ENCODE results near the gene BMF.
A peak's percentile ranks its signal among the peaks of the same experiment; 100 is the strongest.
"Not testable (repeated sequence)": the region's sequence is repeated elsewhere in the genome, so short reads cannot be mapped to it uniquely, and the experiment has no call there.

Gene BMF

GRCh38 chr15:40108855-40109735 is at the start of gene BMF:
BMF (minus strand) TSS chr15:40108879; CDS start chr15:40106086, 2,793 bp downstream.
- H3K36me3 Mint-ChIP-seq: no peaks in the 10 kb centered on the region
- H3K4me1 Mint-ChIP-seq (ENCODE audit: low read depth): peaks cover 48% of the 10 kb centered on the region
- peak within 1 kb of the TSS; percentile 50 for H3K27ac Mint-ChIP-seq
- no peaks in the 10 kb centered on the region for H3K9me3 Mint-ChIP-seq (ENCODE audit: low read depth)
- H3K27me3 Mint-ChIP-seq: no peaks in the 10 kb centered on the region
- peak within 1 kb of the TSS; percentile 91 for H3K4me3 Mint-ChIP-seq

- no peaks in the 10 kb centered on the region for H3K4me1 Mint-ChIP-seq (ENCODE audit: low read depth)
- H3K9me3 Mint-ChIP-seq (ENCODE audit: low read depth): no peaks in the 10 kb centered on the region
- H3K4me3 Mint-ChIP-seq: no peak overlapping the region
- H3K36me3 Mint-ChIP-seq: no peaks in the 10 kb centered on the region
- no peaks in the 10 kb centered on the region for H3K27me3 Mint-ChIP-seq
- no peak overlapping the region for H3K27ac Mint-ChIP-seq
Measured at GRCh38 chr15:40157778-40158447, 49.2 kb upstream of the BMF start.

GRCh38 chr15:40155270-40155910 is 46.7 kb upstream of the BMF start:
- Mint-ChIP-seq H3K36me3 (no peaks in the 10 kb centered on the region), H3K4me1 (ENCODE audit: low read depth) (no peaks in the 10 kb centered on the region), H3K27me3 (no peaks in the 10 kb centered on the region), H3K9me3 (ENCODE audit: low read depth) (no peaks in the 10 kb centered on the region), H3K27ac (no peak overlapping the region), H3K4me3 (no peak overlapping the region)

- H3K36me3 Mint-ChIP-seq; H3K4me3 Mint-ChIP-seq; H3K27ac Mint-ChIP-seq; H3K27me3 Mint-ChIP-seq; H3K9me3 Mint-ChIP-seq (ENCODE audit: low read depth); H3K4me1 Mint-ChIP-seq (ENCODE audit: low read depth): not testable (repeated sequence)
Measured at GRCh38 chr15:40154821-40155220, 46.1 kb upstream of the BMF start.

GRCh38 chr15:40151991-40152390 is 43.3 kb upstream of the BMF start:
- Mint-ChIP-seq H3K27me3 (no peaks in the 10 kb centered on the region), H3K4me3 (no peak overlapping the region), H3K36me3 (no peaks in the 10 kb centered on the region), H3K9me3 (ENCODE audit: low read depth) (no peaks in the 10 kb centered on the region), H3K27ac (no peak overlapping the region), H3K4me1 (ENCODE audit: low read depth) (no peaks in the 10 kb centered on the region)

- Mint-ChIP-seq H3K36me3 (no peaks in the 10 kb centered on the region), H3K4me3 (no peak overlapping the region), H3K9me3 (ENCODE audit: low read depth) (no peaks in the 10 kb centered on the region), H3K4me1 (ENCODE audit: low read depth) (no peaks in the 10 kb centered on the region), H3K27me3 (no peaks in the 10 kb centered on the region), H3K27ac (no peak overlapping the region)
Measured at GRCh38 chr15:40151499-40151898, 42.8 kb upstream of the BMF start.

- Mint-ChIP-seq H3K27me3 (no peaks in the 10 kb centered on the region), H3K4me1 (ENCODE audit: low read depth) (no peaks in the 10 kb centered on the region), H3K27ac (no peak overlapping the region), H3K36me3 (no peaks in the 10 kb centered on the region), H3K9me3 (ENCODE audit: low read depth) (no peaks in the 10 kb centered on the region), H3K4me3 (no peak overlapping the region)
Measured at GRCh38 chr15:40150163-40150925, 41.7 kb upstream of the BMF start.

- Mint-ChIP-seq H3K9me3 (ENCODE audit: low read depth) (no peaks in the 10 kb centered on the region), H3K4me3 (no peak overlapping the region), H3K36me3 (no peaks in the 10 kb centered on the region), H3K27ac (no peak overlapping the region), H3K4me1 (ENCODE audit: low read depth) (no peaks in the 10 kb centered on the region), H3K27me3 (no peaks in the 10 kb centered on the region)
Measured at GRCh38 chr15:40149339-40149738, 40.7 kb upstream of the BMF start.

- H3K27me3 Mint-ChIP-seq: no peaks in the 10 kb centered on the region
- H3K27ac Mint-ChIP-seq: no peak overlapping the region
- no peaks in the 10 kb centered on the region for H3K4me1 Mint-ChIP-seq (ENCODE audit: low read depth)
- no peaks in the 10 kb centered on the region for H3K36me3 Mint-ChIP-seq
- no peaks in the 10 kb centered on the region for H3K9me3 Mint-ChIP-seq (ENCODE audit: low read depth)
- no peak overlapping the region for H3K4me3 Mint-ChIP-seq
Measured at GRCh38 chr15:40146037-40146436, 37.4 kb upstream of the BMF start.

- H3K9me3 Mint-ChIP-seq (ENCODE audit: low read depth): no peaks in the 10 kb centered on the region
- H3K4me1 Mint-ChIP-seq (ENCODE audit: low read depth): no peaks in the 10 kb centered on the region
- no peaks in the 10 kb centered on the region for H3K27me3 Mint-ChIP-seq
- no peaks in the 10 kb centered on the region for H3K36me3 Mint-ChIP-seq
- H3K27ac Mint-ChIP-seq: no peak overlapping the region
- H3K4me3 Mint-ChIP-seq: no peak overlapping the region
Measured at GRCh38 chr15:40142428-40142827, 33.7 kb upstream of the BMF start.

- H3K27me3 Mint-ChIP-seq; H3K9me3 Mint-ChIP-seq (ENCODE audit: low read depth); H3K4me1 Mint-ChIP-seq (ENCODE audit: low read depth); H3K4me3 Mint-ChIP-seq; H3K36me3 Mint-ChIP-seq; H3K27ac Mint-ChIP-seq: not testable (repeated sequence)
Measured at GRCh38 chr15:40138201-40138570, 29.5 kb upstream of the BMF start.

- Mint-ChIP-seq H3K27ac (no peak overlapping the region), H3K4me1 (ENCODE audit: low read depth) (no peaks in the 10 kb centered on the region), H3K4me3 (no peak overlapping the region), H3K27me3 (no peaks in the 10 kb centered on the region), H3K9me3 (ENCODE audit: low read depth) (no peaks in the 10 kb centered on the region), H3K36me3 (no peaks in the 10 kb centered on the region)
Measured at GRCh38 chr15:40137303-40138200, 28.9 kb upstream of the BMF start.

GRCh38 chr15:40136470-40137302 is 28.0 kb upstream of the BMF start:
- Mint-ChIP-seq H3K27me3 (no peaks in the 10 kb centered on the region), H3K9me3 (ENCODE audit: low read depth) (no peaks in the 10 kb centered on the region), H3K4me1 (ENCODE audit: low read depth) (no peaks in the 10 kb centered on the region), H3K27ac (no peak overlapping the region), H3K4me3 (no peak overlapping the region), H3K36me3 (no peaks in the 10 kb centered on the region)

Measured in activated naive CD8-positive, alpha-beta T cell (primary cell).